Sigmoid colon (tissue), 4 donors: ENCODE data around the gene PARG.
"Not testable (repeated sequence)": the region's sequence is repeated elsewhere in the genome, so short reads cannot be mapped to it uniquely, and the experiment has no call there.

Experiments used
- POLR2A ChIP-seq, 2 donors: fragments of 450-650 bp; IDR thresholded peaks; one replicate each; pipeline ENCODE4 v1.6.1; 2016; ENCODE audit warnings: antibody characterized with exemption in 2 of 2, mild to moderate bottlenecking in 2 of 2, moderate library complexity in 2 of 2
- POLR2AphosphoS5 ChIP-seq, 4 donors: sonication (generic); formaldehyde crosslinking; IDR thresholded peaks; one replicate each; pipeline ENCODE4 v1.6.1; 2017; ENCODE audit warnings: antibody characterized with exemption in 4 of 4
- TF ChIP-seq, protein P1 (sequence below), 4 experiments: fragments of 450-650 bp in 3 of 4; fragments of 200-600 bp in 1 of 4; IDR thresholded peaks; one replicate each; pipeline ENCODE4 v1.5.1; 2016 to 2019; ENCODE audit warnings: antibody characterized with exemption in 4 of 4, mild to moderate bottlenecking in 3 of 4, moderate library complexity in 2 of 4

DNA sequence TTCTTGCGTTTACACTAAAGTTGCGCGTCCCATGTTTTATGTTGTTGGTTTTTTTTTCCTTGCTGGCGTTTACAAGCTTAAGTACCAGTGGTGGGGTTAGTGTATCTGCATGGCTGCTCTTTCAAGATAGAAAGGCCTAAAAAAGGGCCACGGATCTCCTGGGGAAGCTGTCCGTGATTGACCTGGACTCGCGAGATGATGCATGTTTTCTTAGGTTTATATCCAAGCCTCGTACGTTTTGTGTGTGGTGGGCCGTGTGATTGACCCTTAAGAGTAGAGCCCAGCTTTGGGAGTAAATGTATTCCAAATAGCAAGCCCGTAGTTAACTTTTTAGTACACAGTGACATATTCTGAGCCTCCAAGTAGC lies 495 bp upstream of the PARG start:
- not testable (repeated sequence) for TF ChIP-seq POLR2AphosphoS5, POLR2A (IDR thresholded peaks at IDR 0.05)
- TF ChIP-seq, protein P1, sequence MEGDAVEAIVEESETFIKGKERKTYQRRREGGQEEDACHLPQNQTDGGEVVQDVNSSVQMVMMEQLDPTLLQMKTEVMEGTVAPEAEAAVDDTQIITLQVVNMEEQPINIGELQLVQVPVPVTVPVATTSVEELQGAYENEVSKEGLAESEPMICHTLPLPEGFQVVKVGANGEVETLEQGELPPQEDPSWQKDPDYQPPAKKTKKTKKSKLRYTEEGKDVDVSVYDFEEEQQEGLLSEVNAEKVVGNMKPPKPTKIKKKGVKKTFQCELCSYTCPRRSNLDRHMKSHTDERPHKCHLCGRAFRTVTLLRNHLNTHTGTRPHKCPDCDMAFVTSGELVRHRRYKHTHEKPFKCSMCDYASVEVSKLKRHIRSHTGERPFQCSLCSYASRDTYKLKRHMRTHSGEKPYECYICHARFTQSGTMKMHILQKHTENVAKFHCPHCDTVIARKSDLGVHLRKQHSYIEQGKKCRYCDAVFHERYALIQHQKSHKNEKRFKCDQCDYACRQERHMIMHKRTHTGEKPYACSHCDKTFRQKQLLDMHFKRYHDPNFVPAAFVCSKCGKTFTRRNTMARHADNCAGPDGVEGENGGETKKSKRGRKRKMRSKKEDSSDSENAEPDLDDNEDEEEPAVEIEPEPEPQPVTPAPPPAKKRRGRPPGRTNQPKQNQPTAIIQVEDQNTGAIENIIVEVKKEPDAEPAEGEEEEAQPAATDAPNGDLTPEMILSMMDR (IDR thresholded peaks at IDR 0.05), result not testable (repeated sequence)
